Fibroblast of lung (primary cell): Measurements from ENCODE around the gene KLHDC7A. TPM values are rescaled to one million over a fixed set of nuclear protein-coding genes. Genes with fewer than 3 reads are reported as not detected.

ENCODE experiments used
- DNase-seq, 2 donors: peaks; one replicate each; pipeline versions ENCODE4 v3.0.0 to v3.0.0-alpha.2; 2010; ENCODE audit warnings: low read depth in 2 of 2
- H2AFZ ChIP-seq: 2 replicates; pipeline ENCODE4 v1.5.1; 2012; ENCODE audit warnings: low read length, control low read depth, inconsistent platforms
- H3K27ac ChIP-seq: 2 replicates; pipeline ENCODE4 v1.5.1; 2011; ENCODE audit warnings: low read length, control low read depth; ENCODE audit not compliant: insufficient read depth
- H3K27me3 ChIP-seq: 2 replicates; pipeline ENCODE4 v1.5.1; 2011; ENCODE audit warnings: mild to moderate bottlenecking, low read length; ENCODE audit not compliant: control insufficient read depth, insufficient read depth
- H3K36me3 ChIP-seq: 2 replicates; pipeline ENCODE4 v1.5.1; 2011; ENCODE audit warnings: low read length; ENCODE audit not compliant: control insufficient read depth, insufficient read depth
- H3K4me1 ChIP-seq: 2 replicates; pipeline ENCODE4 v1.5.1; 2011; ENCODE audit warnings: low read length; ENCODE audit not compliant: control insufficient read depth, insufficient read depth; ENCODE audit errors: extremely low read depth
- H3K4me2 ChIP-seq: 2 replicates; pipeline ENCODE4 v1.5.1; 2011; ENCODE audit warnings: low read length, control low read depth; ENCODE audit not compliant: insufficient read depth; ENCODE audit errors: extremely low read depth
- H3K4me3 ChIP-seq, 4 experiments: fragments of 200-600 bp in 1 of 4; sonication (generic) in 1 of 4; replicated peaks in 1 of 4; 2 replicates each; pipeline ENCODE4 v1.5.1; 2011 to 2016; ENCODE audit warnings: low read length in 4 of 4, low read depth in 3 of 4, mild to moderate bottlenecking in 3 of 4, control low read depth in 2 of 4, inconsistent platforms in 1 of 4, mixed read lengths in 1 of 4; ENCODE audit not compliant: insufficient read depth in 1 of 4; ENCODE audit errors: control extremely low read depth in 1 of 4
- H3K79me2 ChIP-seq: 2 replicates; pipeline ENCODE4 v1.5.1; 2012; ENCODE audit warnings: mild to moderate bottlenecking, low read length, inconsistent platforms; ENCODE audit not compliant: control insufficient read depth, insufficient read depth
- H3K9ac ChIP-seq: 2 replicates; pipeline ENCODE4 v1.5.1; 2011; ENCODE audit warnings: mild to moderate bottlenecking, low read length, control low read depth; ENCODE audit not compliant: insufficient read depth
- H3K9me3 ChIP-seq: 2 replicates; pipeline ENCODE4 v1.5.1; 2012; ENCODE audit warnings: low read depth, low read length; ENCODE audit not compliant: control insufficient read depth, insufficient read depth
- H4K20me1 ChIP-seq: 2 replicates; pipeline ENCODE4 v1.5.1; 2011; ENCODE audit warnings: low read length; ENCODE audit not compliant: control insufficient read depth, insufficient read depth; ENCODE audit errors: extremely low read depth
- CTCF ChIP-seq, 2 donors: IDR thresholded peaks in 1 of 2; conservative IDR thresholded peaks in 1 of 2; 1 replicate in 1 of 2; 2 replicates in 1 of 2; pipeline ENCODE4 v1.5.1; 2011 to 2012; ENCODE audit warnings: low read length in 2 of 2, control low read depth in 1 of 2, inconsistent platforms in 1 of 2, low read depth in 1 of 2, mild to moderate bottlenecking in 1 of 2
- EZH2 ChIP-seq: IDR thresholded peaks from 2 replicates; pipeline ENCODE4 v1.5.1; 2012; ENCODE audit warnings: low read length, control low read depth, mild to moderate bottlenecking; ENCODE audit errors: missing control alignments
- polyA plus RNA-seq, 2 donors: library from polyadenylated mRNA; depleted of rRNA in 1 of 2; stranded (reverse) in 1 of 2; unstranded in 1 of 2; fragments of >200 nt; gene quantifications; 2 replicates each; pipeline ENCODE4 v1.2.1, GENCODE V29; 2011 to 2012; ENCODE audit warnings: missing spikeins in 1 of 2
- total RNA-seq: library from RNA; depleted of rRNA; stranded (reverse); fragments of >200 nt; gene quantifications from 2 replicates; pipeline ENCODE4 v1.2.1, GENCODE V29; 2014

KLHDC7A gene
- total and polyA plus RNA-seq, 2 donors (not counting 1 experiment from before 2014, with no cell fraction given), result not detected

- Histone ChIP-seq H3K4me3 (no peak overlapping the region), H2AFZ (no peak overlapping the region), H3K4me2 (no peak overlapping the region), H3K27me3 (no peaks in the 10 kb centered on the region), H3K9me3 (no peaks in the 10 kb centered on the region), H3K4me1 (no peaks in the 10 kb centered on the region), H3K36me3 (no peaks in the 10 kb centered on the region), H3K9ac (no peak overlapping the region), H3K27ac (no peak overlapping the region), H4K20me1 (no peaks in the 10 kb centered on the region), H3K79me2 (no peaks in the 10 kb centered on the region)
- TF ChIP-seq CTCF (conservative IDR thresholded peaks at IDR 0.05 in 1 of 2, IDR thresholded peaks at IDR 0.05 in 1 of 2; ENCODE audit: low read depth in 1 of 2, low read length in 2 of 2) (no peak), EZH2 (no peak)
- no peak for DNase-seq
These were observed 8.8 kb downstream of the KLHDC7A start for GRCh38 chr1:18489417-18490143.

GRCh38 chr1:18491168-18491567, 10.4 kb downstream of the KLHDC7A start:
- no peak overlapping the region for H3K4me2 ChIP-seq
- DNase-seq, result no peak
- H3K27me3 ChIP-seq, result no peaks in the 10 kb centered on the region
- no peak overlapping the region for H2AFZ ChIP-seq
- no peaks in the 10 kb centered on the region for H3K79me2 ChIP-seq
- no peaks in the 10 kb centered on the region for H3K9me3 ChIP-seq
- TF ChIP-seq EZH2 (no peak), CTCF (conservative IDR thresholded peaks at IDR 0.05 in 1 of 2, IDR thresholded peaks at IDR 0.05 in 1 of 2; ENCODE audit: low read depth in 1 of 2, low read length in 2 of 2) (no peak)
- H3K4me3 ChIP-seq, result no peak overlapping the region
- no peaks in the 10 kb centered on the region for H3K36me3 ChIP-seq
- H3K4me1 ChIP-seq, result no peaks in the 10 kb centered on the region
- no peaks in the 10 kb centered on the region for H4K20me1 ChIP-seq
- H3K27ac ChIP-seq, result no peak overlapping the region
- no peak overlapping the region for H3K9ac ChIP-seq

- no peaks in the 10 kb centered on the region for H3K79me2 ChIP-seq
- H3K4me2 ChIP-seq, result no peak overlapping the region
- no peaks in the 10 kb centered on the region for H3K9me3 ChIP-seq
- no peaks in the 10 kb centered on the region for H4K20me1 ChIP-seq
- no peak overlapping the region for H2AFZ ChIP-seq
- no peak overlapping the region for H3K27ac ChIP-seq
- no peak overlapping the region for H3K4me3 ChIP-seq
- no peaks in the 10 kb centered on the region for H3K36me3 ChIP-seq
- no peaks in the 10 kb centered on the region for H3K27me3 ChIP-seq
- TF ChIP-seq CTCF (conservative IDR thresholded peaks at IDR 0.05 in 1 of 2, IDR thresholded peaks at IDR 0.05 in 1 of 2; ENCODE audit: low read depth in 1 of 2, low read length in 2 of 2), result no peak
- no peak for TF ChIP-seq EZH2
- no peak for DNase-seq
- H3K4me1 ChIP-seq, result no peaks in the 10 kb centered on the region
- H3K9ac ChIP-seq, result no peak overlapping the region
These were observed 13.6 kb downstream of the KLHDC7A start for GRCh38 chr1:18494304-18494703.
